HepG2 (cell line): Measurements from ENCODE around the gene RAMAC. TPM values are rescaled to one million over a fixed set of nuclear protein-coding genes. Genes with fewer than 3 reads are reported as not detected.

Experiments
- ATF7-NPFF ChIP-seq: sonication (generic); formaldehyde crosslinking; IDR thresholded peaks from 2 replicates; pipeline ENCODE4 v1.8.1; 2023; ENCODE audit warnings: mild to moderate bottlenecking, low read depth, missing genetic modification reagents, moderate library complexity
- CCAR2 ChIP-seq: fragments of 200-400 bp; formaldehyde crosslinking; optimal IDR thresholded peaks from 2 replicates; pipeline ENCODE3; 2018; ENCODE audit warnings: low read depth, mild to moderate bottlenecking, low read length, moderate library complexity
- CENPT ChIP-seq: sonication (generic); formaldehyde crosslinking; IDR thresholded peaks from 2 replicates; pipeline ENCODE4 v1.8.0; 2022; ENCODE audit warnings: low read depth, mild to moderate bottlenecking, moderate library complexity, missing genetic modification reagents
- CENPX ChIP-seq: sonication (generic); formaldehyde crosslinking; IDR thresholded peaks from 2 replicates; pipeline ENCODE4 v1.9.0; 2021; ENCODE audit warnings: mild to moderate bottlenecking, missing genetic modification reagents, moderate library complexity
- KMT2A ChIP-seq: sonication (generic); formaldehyde crosslinking; IDR thresholded peaks from 2 replicates; pipeline ENCODE4 v1.4.0; 2020; ENCODE audit warnings: missing genetic modification reagents
- MAFF ChIP-seq: IDR thresholded peaks from 2 replicates; pipeline ENCODE4 v1.6.1; 2011; ENCODE audit warnings: low read depth, low read length, improper control_type of control experiment
- MAX ChIP-seq: IDR thresholded peaks from 2 replicates; pipeline ENCODE4 v1.6.1; 2012; ENCODE audit warnings: inconsistent platforms
- NR3C1 ChIP-seq: sonication (generic); formaldehyde crosslinking; IDR thresholded peaks from 2 replicates; pipeline ENCODE4 v1.4.0; 2020; ENCODE audit warnings: missing genetic modification reagents
- RBM22 ChIP-seq: fragments of 200-400 bp; formaldehyde crosslinking; optimal IDR thresholded peaks from 2 replicates; pipeline ENCODE3; 2017; ENCODE audit warnings: mild to moderate bottlenecking, low read length, moderate library complexity
- ZBED4 ChIP-seq: sonication (generic); formaldehyde crosslinking; IDR thresholded peaks from 2 replicates; pipeline ENCODE4 v1.4.0; 2020; ENCODE audit warnings: missing genetic modification reagents, borderline replicate concordance
- ZBTB25 ChIP-seq: IDR thresholded peaks from 2 replicates; pipeline ENCODE4 v1.6.1; 2018; ENCODE audit warnings: missing genetic modification reagents
- ZBTB44 ChIP-seq: sonication (generic); formaldehyde crosslinking; IDR thresholded peaks from 2 replicates; pipeline ENCODE4 v1.4.0; 2020; ENCODE audit warnings: missing genetic modification reagents
- ZFYVE20 ChIP-seq: sonication (generic); formaldehyde crosslinking; IDR thresholded peaks from 2 replicates; pipeline ENCODE4 v1.8.0; 2023; ENCODE audit warnings: low read depth, mild to moderate bottlenecking, moderate library complexity, missing genetic modification reagents, borderline replicate concordance
- ZNF333 ChIP-seq: sonication (generic); formaldehyde crosslinking; IDR thresholded peaks from 2 replicates; pipeline ENCODE4 v1.4.0; 2020; ENCODE audit warnings: mild to moderate bottlenecking, missing genetic modification reagents, borderline replicate concordance
- ZNF354B ChIP-seq: sonication (generic); formaldehyde crosslinking; IDR thresholded peaks from 2 replicates; pipeline ENCODE4 v1.8.0; 2022; ENCODE audit warnings: mild to moderate bottlenecking, missing genetic modification reagents
- ZNF510 ChIP-seq: sonication (generic); formaldehyde crosslinking; IDR thresholded peaks from 2 replicates; pipeline ENCODE4 v1.4.0; 2020; ENCODE audit warnings: low read depth, mild to moderate bottlenecking, missing genetic modification reagents
- ZNF574 ChIP-seq: sonication (generic); formaldehyde crosslinking; IDR thresholded peaks from 2 replicates; pipeline ENCODE4 v1.4.0; 2020; ENCODE audit warnings: missing genetic modification reagents
- ZNF678 ChIP-seq: sonication (generic); formaldehyde crosslinking; IDR thresholded peaks from 2 replicates; pipeline ENCODE4 v1.4.0; 2020; ENCODE audit warnings: mild to moderate bottlenecking, missing genetic modification reagents
- ZSCAN25 ChIP-seq: sonication (generic); formaldehyde crosslinking; IDR thresholded peaks from 2 replicates; pipeline ENCODE4 v1.8.0; 2022; ENCODE audit warnings: mild to moderate bottlenecking, missing genetic modification reagents
- polyA plus RNA-seq, 8 experiments: library from polyadenylated mRNA; depleted of rRNA in 3 of 8; stranded (reverse) in 7 of 8; unstranded in 1 of 8; fragments of >200 nt; fragmentation: Illumina TruSeq in 4 of 8; extraction: Trizol in 4 of 8; gene quantifications; 2 replicates each; pipeline versions ENCODE4 v1.2.1 to v1.2.3, GENCODE V29; 2011 to 2016; ENCODE audit warnings: low read depth in 4 of 8, missing spikeins in 1 of 8, mixed read lengths in 1 of 8; ENCODE audit not compliant: insufficient read depth in 1 of 8
- total RNA-seq, 5 experiments: library from RNA; depleted of rRNA; stranded (reverse); fragments of >200 nt; fragmentation: Illumina TruSeq; extraction: Trizol; gene quantifications; 2 replicates each; pipeline ENCODE4 v1.2.3, GENCODE V29; 2016; ENCODE audit warnings: low read depth in 1 of 5

RAMAC gene
- total and polyA plus RNA-seq, 2 of the 13 experiments (the other 11 are each of a cell fraction or from before 2014, with no cell fraction given): 22.2 to 45.9 TPM

DNA sequence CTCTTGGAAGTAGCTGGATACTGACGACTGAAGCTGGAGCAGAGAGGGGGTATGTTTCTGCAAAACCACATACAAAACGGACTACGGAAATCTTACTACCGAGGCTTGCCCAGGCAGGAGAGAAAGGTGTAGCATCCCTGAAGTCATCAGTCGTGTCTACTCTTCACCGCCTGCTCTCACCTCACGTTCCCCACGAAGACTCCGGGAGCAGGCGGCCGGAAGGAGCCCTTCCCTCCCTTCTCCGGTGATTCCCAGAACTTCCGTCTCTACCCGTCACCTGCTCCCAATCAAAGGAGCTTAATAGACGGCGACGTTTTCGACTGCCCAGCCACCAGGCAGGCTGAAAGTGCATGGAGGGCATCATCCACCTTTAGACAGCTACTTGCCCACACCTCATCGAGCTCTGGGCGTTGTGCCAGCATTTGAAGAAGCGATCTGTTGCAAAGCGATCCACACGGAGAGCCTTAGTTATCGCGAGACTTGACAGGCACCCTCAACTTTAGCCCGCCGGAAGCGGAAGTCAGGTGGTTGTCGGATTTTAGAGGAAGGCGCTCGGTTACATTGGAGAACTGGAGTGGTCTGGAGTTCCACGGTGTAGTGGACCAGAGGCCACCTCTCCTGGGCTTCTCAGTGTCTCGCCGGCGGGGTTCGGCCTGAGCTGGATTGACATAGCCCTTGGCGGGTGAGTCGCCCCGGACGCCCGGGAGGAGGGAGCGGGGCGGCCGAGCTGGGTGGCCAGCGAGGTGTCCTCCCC is at the start of gene RAMAC (continued):
- TF ChIP-seq ZNF574 (CRISPR knock-in tag): peak; percentile 87
- no peak for TF ChIP-seq CCAR2
- TF ChIP-seq ZFYVE20 (CRISPR knock-in tag): peak; percentile 44; the same call in 1 of the 2 replicates
- TF ChIP-seq MAX: peak; percentile 99
- no peak for TF ChIP-seq ZBTB44 (CRISPR knock-in tag)
- no peak for TF ChIP-seq CENPT (CRISPR knock-in tag)
- peak; percentile 70 for TF ChIP-seq KMT2A
- TF ChIP-seq ZSCAN25 (CRISPR knock-in tag): no peak; the same call in 1 of the 2 replicates
- no peak for TF ChIP-seq CENPX
- TF ChIP-seq ZNF678 (CRISPR knock-in tag): no peak
- no peak for TF ChIP-seq MAFF
- peak; percentile 96 for TF ChIP-seq ZNF510
- no peak for TF ChIP-seq ZBED4 (CRISPR knock-in tag)
- TF ChIP-seq ATF7-NPFF (CRISPR knock-in tag): peak; percentile 76
- no peak for TF ChIP-seq ZNF354B (CRISPR knock-in tag)
- no peak for TF ChIP-seq ZNF333 (CRISPR knock-in tag)
- TF ChIP-seq NR3C1 (CRISPR knock-in tag): no peak
- TF ChIP-seq ZBTB25 (CRISPR knock-in tag): peak; percentile 56; the same call in 1 of the 2 replicates
- no peak for TF ChIP-seq RBM22
